Uterus (tissue), 4 donors: ENCODE data around the gene PTPRM. TPM values are rescaled to one million over a fixed set of nuclear protein-coding genes. Genes with fewer than 3 reads are reported as not detected.

Experiments
- DNase-seq, 2 donors: peaks; one replicate each; pipeline ENCODE4 v3.0.0-alpha.2; 2019 to 2020
- H3K27ac ChIP-seq, 2 donors: fragments of 200-600 bp; sonication (generic); 1 replicate in 1 of 2; 2 replicates in 1 of 2; pipeline ENCODE4 v1.5.1; 2016 to 2018
- H3K27me3 ChIP-seq, 2 donors: fragments of 200-600 bp; sonication (generic); one replicate each; pipeline ENCODE4 v1.5.1; 2018 to 2019; ENCODE audit warnings: control low read depth in 1 of 2
- H3K36me3 ChIP-seq, 2 donors: fragments of 200-600 bp; sonication (generic); one replicate each; pipeline ENCODE4 v1.5.1; 2019; ENCODE audit warnings: control low read depth in 1 of 2
- H3K4me1 ChIP-seq, 2 donors: fragments of 200-600 bp; sonication (generic); one replicate each; pipeline ENCODE4 v1.5.1; 2018 to 2019; ENCODE audit warnings: control low read depth in 1 of 2
- H3K4me3 ChIP-seq, 2 donors: fragments of 200-600 bp; sonication (generic); 1 replicate in 1 of 2; 2 replicates in 1 of 2; pipeline ENCODE4 v1.5.1; 2018 to 2019; ENCODE audit warnings: mild to moderate bottlenecking in 1 of 2
- H3K9me3 ChIP-seq, 2 donors: fragments of 200-600 bp; sonication (generic); one replicate each; pipeline ENCODE4 v1.5.1; 2019; ENCODE audit warnings: control low read depth in 1 of 2
- POLR2A ChIP-seq, 2 donors: fragments of 450-650 bp; IDR thresholded peaks; one replicate each; pipeline ENCODE4 v1.6.1; 2016; ENCODE audit warnings: antibody characterized with exemption in 2 of 2, mild to moderate bottlenecking in 1 of 2, moderate library complexity in 1 of 2
- intact Hi-C: fragments of 100-400 bp; cut with DNase I; formaldehyde crosslinking; loops from one replicate; pipeline ENCODE4 v1.15.1; 2023; ENCODE audit warnings: low total_unique reads
- total RNA-seq, 4 donors: library from RNA; depleted of rRNA in 3 of 4; stranded (reverse); fragments of >200 nt in 3 of 4; gene quantifications; one replicate each; pipeline versions ENCODE4 v1.1.0 to v1.2.4, GENCODE V29; 2014 to 2023
- TF ChIP-seq, protein P1 (sequence below), 4 experiments: fragments of 200-600 bp in 2 of 4; fragments of 450-650 bp in 2 of 4; sonication (generic) in 2 of 4; IDR thresholded peaks; one replicate each; pipeline ENCODE4 v1.5.1; 2016 to 2019; ENCODE audit warnings: antibody characterized with exemption in 4 of 4, mild to moderate bottlenecking in 2 of 4, moderate library complexity in 1 of 4
- donor health status: DM: yes; HTN: yes; CAD: no.

The PTPRM gene
- total RNA-seq, 4 donors from 2014 or later, result 62.0 to 127 (median 85.7) TPM

DNA sequence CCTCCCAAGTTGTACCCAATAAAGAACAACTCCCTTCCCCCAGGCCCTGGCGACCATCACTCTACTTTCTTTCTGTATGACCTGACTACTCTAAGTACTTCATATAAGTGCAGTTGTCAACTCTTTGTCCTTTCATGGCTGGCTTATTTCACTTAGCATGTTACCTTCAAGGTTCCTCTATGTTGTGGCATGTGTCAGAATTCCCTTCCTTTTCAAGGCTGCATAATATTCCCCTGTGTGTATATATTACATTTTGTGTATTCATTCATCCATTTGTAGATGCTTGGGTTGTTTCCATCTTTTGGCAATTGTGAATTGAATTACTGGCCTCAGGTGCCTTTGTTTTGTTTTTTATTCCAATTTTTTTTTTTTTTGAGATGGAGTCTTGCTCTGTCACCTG, 860.2 kb downstream of the PTPRM start:
- Histone ChIP-seq H3K9me3 (no peaks in the 10 kb centered on the region), H3K4me1 (no peaks in the 10 kb centered on the region), H3K4me3 (no peak overlapping the region), H3K27me3 (no peaks in the 10 kb centered on the region), H3K27ac (no peak overlapping the region), H3K36me3 (no peaks in the 10 kb centered on the region)
- TF ChIP-seq, protein P1, sequence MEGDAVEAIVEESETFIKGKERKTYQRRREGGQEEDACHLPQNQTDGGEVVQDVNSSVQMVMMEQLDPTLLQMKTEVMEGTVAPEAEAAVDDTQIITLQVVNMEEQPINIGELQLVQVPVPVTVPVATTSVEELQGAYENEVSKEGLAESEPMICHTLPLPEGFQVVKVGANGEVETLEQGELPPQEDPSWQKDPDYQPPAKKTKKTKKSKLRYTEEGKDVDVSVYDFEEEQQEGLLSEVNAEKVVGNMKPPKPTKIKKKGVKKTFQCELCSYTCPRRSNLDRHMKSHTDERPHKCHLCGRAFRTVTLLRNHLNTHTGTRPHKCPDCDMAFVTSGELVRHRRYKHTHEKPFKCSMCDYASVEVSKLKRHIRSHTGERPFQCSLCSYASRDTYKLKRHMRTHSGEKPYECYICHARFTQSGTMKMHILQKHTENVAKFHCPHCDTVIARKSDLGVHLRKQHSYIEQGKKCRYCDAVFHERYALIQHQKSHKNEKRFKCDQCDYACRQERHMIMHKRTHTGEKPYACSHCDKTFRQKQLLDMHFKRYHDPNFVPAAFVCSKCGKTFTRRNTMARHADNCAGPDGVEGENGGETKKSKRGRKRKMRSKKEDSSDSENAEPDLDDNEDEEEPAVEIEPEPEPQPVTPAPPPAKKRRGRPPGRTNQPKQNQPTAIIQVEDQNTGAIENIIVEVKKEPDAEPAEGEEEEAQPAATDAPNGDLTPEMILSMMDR (IDR thresholded peaks at IDR 0.05), result no peak
- no peak for TF ChIP-seq POLR2A (IDR thresholded peaks at IDR 0.05)
- DNase-seq, result no peak
- intact Hi-C loops, result no loop called here

GRCh38 chr18:8428951-8429350, 861.8 kb downstream of the PTPRM start:
- no peak for TF ChIP-seq POLR2A (IDR thresholded peaks at IDR 0.05)
- TF ChIP-seq, protein P1 (IDR thresholded peaks at IDR 0.05), result no peak
- Histone ChIP-seq H3K4me1 (no peaks in the 10 kb centered on the region), H3K27ac (no peak overlapping the region), H3K9me3 (no peaks in the 10 kb centered on the region), H3K27me3 (no peaks in the 10 kb centered on the region), H3K36me3 (no peaks in the 10 kb centered on the region), H3K4me3 (no peak overlapping the region)
- no peak for DNase-seq
- intact Hi-C loops, result no loop called here

- H3K27ac ChIP-seq, result no peak overlapping the region
- no peaks in the 10 kb centered on the region for H3K4me1 ChIP-seq
- intact Hi-C loops, result no loop called here
- no peak for DNase-seq
- no peak overlapping the region for H3K4me3 ChIP-seq
- H3K9me3 ChIP-seq, result no peaks in the 10 kb centered on the region
- H3K36me3 ChIP-seq, result no peaks in the 10 kb centered on the region
- TF ChIP-seq, protein P1 (IDR thresholded peaks at IDR 0.05), result no peak
- TF ChIP-seq POLR2A (IDR thresholded peaks at IDR 0.05), result no peak
- H3K27me3 ChIP-seq, result no peaks in the 10 kb centered on the region
Measured at GRCh38 chr18:8431036-8431435, 863.9 kb downstream of the PTPRM start.

- no peaks in the 10 kb centered on the region for H3K36me3 ChIP-seq
- no peaks in the 10 kb centered on the region for H3K4me1 ChIP-seq
- no peaks in the 10 kb centered on the region for H3K9me3 ChIP-seq
- TF ChIP-seq, protein P1 (IDR thresholded peaks at IDR 0.05), result no peak
- no peak for TF ChIP-seq POLR2A (IDR thresholded peaks at IDR 0.05)
- intact Hi-C loops, result no loop called here
- no peak overlapping the region for H3K4me3 ChIP-seq
- no peak for DNase-seq
- no peak overlapping the region for H3K27ac ChIP-seq
- no peaks in the 10 kb centered on the region for H3K27me3 ChIP-seq
Measured at GRCh38 chr18:8433323-8433722, 866.2 kb downstream of the PTPRM start.

- Histone ChIP-seq H3K27ac (no peak overlapping the region), H3K9me3 (no peaks in the 10 kb centered on the region), H3K36me3 (no peaks in the 10 kb centered on the region), H3K27me3 (no peaks in the 10 kb centered on the region), H3K4me3 (no peak overlapping the region), H3K4me1 (no peaks in the 10 kb centered on the region)
- TF ChIP-seq, protein P1 (IDR thresholded peaks at IDR 0.05), result no peak
- TF ChIP-seq POLR2A (IDR thresholded peaks at IDR 0.05), result no peak
- intact Hi-C loops, result no loop called here
- no peak for DNase-seq
Measured at GRCh38 chr18:8433771-8434170, 866.7 kb downstream of the PTPRM start.
